K562 (cell line): ENCODE results near the gene GARRE1. TPM values are rescaled to one million over a fixed set of nuclear protein-coding genes. Genes with fewer than 3 reads are reported as not detected.
"Not testable (repeated sequence)": the region's sequence is repeated elsewhere in the genome, so short reads cannot be mapped to it uniquely, and the experiment has no call there.

Experiments
- ATAC-seq: fragments of 200-7000 bp; cut with Tn5 transposase; 3 replicates; pipeline ENCODE4 v1.9.1; 2020; ENCODE audit warnings: moderate library complexity
- BruUV-seq: library from RNA; stranded (reverse); fragments of 400-500 nt; replicated peaks from 2 replicates; lab custom pipeline; 2021; lab: Mats Ljungman, UMichigan
- CTCF ChIA-PET: fragments of 300-600 bp; formaldehyde crosslinking; extraction: SDS; loops from one replicate; lab custom pipeline; 2021; ENCODE audit warnings: low intra/inter-chr PET ratio; lab: Yijun Ruan, JAX
- POLR2A ChIA-PET: fragments of 300-600, 350-650 bp; sonication (Branson Sonifier 250); formaldehyde crosslinking; extraction: SDS; loops from one replicate; lab custom pipeline; 2021; ENCODE audit warnings: antibody characterized with exemption, inconsistent platforms; lab: Yijun Ruan, JAX
- DNase-seq, 4 experiments: peaks; one replicate each; pipeline versions ENCODE4 v3.0.0 to v3.0.0-alpha.2; 2011 to 2018; ENCODE audit warnings: low spot score in 3 of 4, mixed read lengths in 3 of 4; ENCODE audit errors: extremely low read depth in 1 of 4
- FAIRE-seq: peaks from 2 replicates; lab custom pipeline; 2011; peaks lifted over from hg19 to GRCh38; lab: Jason Lieb, UNC
- H2AFZ ChIP-seq: 2 replicates; pipeline ENCODE4 v1.6.0; 2011; ENCODE audit warnings: low read depth, low read length, control low read depth, inconsistent platforms
- H3K27ac ChIP-seq: fragments of 200-600 bp; 3 replicates; pipeline ENCODE4 v1.8.0; 2011; ENCODE audit warnings: low read depth, mild to moderate bottlenecking, control low read depth, inconsistent platforms, low read length, moderate library complexity, mixed read lengths; ENCODE audit errors: extremely low read depth
- H3K27me3 ChIP-seq, 2 experiments: fragments of 300-600 bp in 1 of 2; 2 replicates in 1 of 2; 3 replicates in 1 of 2; pipeline versions ENCODE4 v1.6.0 to v1.8.0; 2011; ENCODE audit warnings: inconsistent platforms in 2 of 2, low read length in 2 of 2, mild to moderate bottlenecking in 1 of 2, mixed read lengths in 1 of 2, moderate library complexity in 1 of 2; ENCODE audit not compliant: control insufficient read depth in 2 of 2, insufficient read depth in 2 of 2
- H3K36me3 ChIP-seq: fragments of 300-600 bp; 3 replicates; pipeline ENCODE4 v1.8.0; 2011; ENCODE audit warnings: mild to moderate bottlenecking, low read length, inconsistent platforms; ENCODE audit not compliant: control insufficient read depth, insufficient read depth
- H3K4me1 ChIP-seq, 2 experiments: fragments of 200-600 bp in 1 of 2; replicated peaks in 1 of 2; 2 replicates in 1 of 2; 3 replicates in 1 of 2; pipeline versions ENCODE4 v1.5.1 to v1.8.0; 2011; ENCODE audit warnings: inconsistent platforms in 2 of 2, low read length in 2 of 2, mild to moderate bottlenecking in 1 of 2, mixed read lengths in 1 of 2, moderate library complexity in 1 of 2; ENCODE audit not compliant: control insufficient read depth in 2 of 2, insufficient read depth in 2 of 2
- H3K4me2 ChIP-seq: 2 replicates; pipeline ENCODE4 v1.6.1; 2011; ENCODE audit warnings: low read length, control low read depth, inconsistent platforms, mixed read lengths; ENCODE audit not compliant: insufficient read depth
- H3K4me3 ChIP-seq: fragments of 200-600 bp; sonication (generic), shearing (Covaris generic); 2 replicates; pipeline ENCODE4 v1.5.1; 2016; ENCODE audit warnings: control low read depth, inconsistent platforms
- H3K79me2 ChIP-seq: fragments of 200-600 bp; 3 replicates; pipeline ENCODE4 v1.8.0; 2011; ENCODE audit warnings: low read length, inconsistent platforms; ENCODE audit not compliant: control insufficient read depth, insufficient read depth
- H3K9ac ChIP-seq, 2 experiments: 2 replicates each; pipeline versions ENCODE4 v1.6.0 to v1.6.1; 2011; ENCODE audit warnings: low read depth in 2 of 2, low read length in 2 of 2, control low read depth in 1 of 2, inconsistent platforms in 1 of 2, mild to moderate bottlenecking in 1 of 2, mixed read lengths in 1 of 2; ENCODE audit not compliant: insufficient read depth in 1 of 2
- H3K9me1 ChIP-seq: one replicate; pipeline ENCODE4 v1.6.0; 2011; ENCODE audit warnings: inconsistent platforms, mild to moderate bottlenecking, low read length, moderate library complexity; ENCODE audit not compliant: control insufficient read depth, insufficient read depth
- H3K9me3 ChIP-seq: replicated peaks from 2 replicates; pipeline ENCODE4 v1.5.1; 2011; ENCODE audit warnings: low read depth, low read length, inconsistent platforms; ENCODE audit not compliant: control insufficient read depth, insufficient read depth
- H4K20me1 ChIP-seq: replicated peaks from 2 replicates; pipeline ENCODE4 v1.6.1; 2011; ENCODE audit warnings: low read length, inconsistent platforms, mixed read lengths; ENCODE audit not compliant: control insufficient read depth, insufficient read depth
- ARID4B ChIP-seq: sonication (generic); formaldehyde crosslinking; IDR thresholded peaks from 2 replicates; pipeline ENCODE4 v1.8.0; 2022; ENCODE audit warnings: mild to moderate bottlenecking, missing genetic modification reagents
- CHAMP1 ChIP-seq: fragments of 450-650 bp; IDR thresholded peaks from 2 replicates; pipeline ENCODE4 v1.6.1; 2016; ENCODE audit warnings: mild to moderate bottlenecking
- HSF4 ChIP-seq: fragments of 250-450 bp; sonication (Bioruptor Pico); IDR thresholded peaks from 2 replicates; pipeline ENCODE4 v2.1.2; 2022; ENCODE audit warnings: mild to moderate bottlenecking, moderate library complexity, borderline replicate concordance
- ZBTB11 ChIP-seq, 3 experiments: fragments of 200-800 bp in 1 of 3; fragments of 250-450 bp in 1 of 3; fragments of 450-650 bp in 1 of 3; sonication (Bioruptor Pico) in 1 of 3; sonication (Bioruptor generic) in 1 of 3; formaldehyde crosslinking in 1 of 3; IDR thresholded peaks; 2 replicates each; pipeline versions ENCODE4 v1.6.1 to v1.8.0; 2016 to 2022; ENCODE audit warnings: mild to moderate bottlenecking in 2 of 3, missing genetic modification characterization in 2 of 3, missing compliant biosample characterization in 1 of 3, moderate library complexity in 1 of 3
- WGBS: fragments of 100-300 bp; shearing (Covaris generic); methylation state at CpG from one replicate; pipeline ENCODE4 v1.1.6; 2016; ENCODE audit warnings: low coverage, mixed read lengths; ENCODE audit not compliant: insufficient coverage; ENCODE audit errors: missing lambda C conversion rate; 5-methylcytosine and 5-hydroxymethylcytosine counted together
- in situ Hi-C: fragments of 300-500 bp; cut with MboI; formaldehyde crosslinking; loops from 4 replicates; pipeline ENCODE4 v1.15.0; 2018; ENCODE audit warnings: inconsistent platforms, mixed read lengths
- intact Hi-C: fragments of 100-400 bp; cut with micrococcal nuclease; formaldehyde crosslinking; loops from 2 replicates; pipeline ENCODE4 v1.14.2; 2022
- polyA plus RNA-seq, 8 experiments: library from polyadenylated mRNA; depleted of rRNA in 4 of 8; stranded (reverse) in 5 of 8; unstranded in 3 of 8; fragments of >200 nt; fragmentation: Nextera tagmentation in 2 of 8; fragmentation: Illumina TruSeq in 1 of 8; extraction: Ambion mirVana in 2 of 8; extraction: Trizol in 1 of 8; gene quantifications; 2 replicates each; pipeline versions ENCODE4 v1.2.1 to v1.2.3, GENCODE V29; 2011 to 2014; ENCODE audit warnings: inconsistent platforms in 1 of 8, missing spikeins in 1 of 8
- total RNA-seq, 7 experiments: library from RNA; depleted of rRNA in 6 of 7; stranded (reverse); fragments of >200 nt in 6 of 7; fragmentation: Illumina TruSeq in 2 of 7; extraction: Trizol in 2 of 7; gene quantifications; 2 replicates each; pipeline versions ENCODE4 v1.2.1 to v1.2.3, GENCODE V29; 2011 to 2021; ENCODE audit warnings: low replicate concordance in 1 of 7

GARRE1 gene
- total and polyA plus RNA-seq, 9 of the 15 experiments (the other 6 are each of a cell fraction or from before 2014, with no cell fraction given), result 1.6 to 12.8 (median 7.5) TPM

- TF ChIP-seq ARID4B (CRISPR knock-in tag) (no peak), ZBTB11 (CRISPR knock-in tag; IDR thresholded peaks at IDR 0.05) (peak in 1 of 3 experiments; percentile 65; a peak in 1 of 6 replicates), HSF4 (no peak), CHAMP1 (no peak)
Observed at GRCh38 chr19:34254046-34254697, at the start of gene GARRE1 (continued).

GRCh38 chr19:34205324-34205723 is 49.0 kb upstream of the GARRE1 start:
- H3K9me3 ChIP-seq, in situ Hi-C loops: not testable (repeated sequence)

More at GRCh38 chr19:34205324-34205723, 49.0 kb upstream of the GARRE1 start:
- H3K27me3 ChIP-seq, CTCF ChIA-PET, DNase-seq, ATAC-seq, H2AFZ ChIP-seq, H3K4me2 ChIP-seq, H3K4me3 ChIP-seq, FAIRE-seq, H3K9me1 ChIP-seq, H3K79me2 ChIP-seq, H3K9ac ChIP-seq, H4K20me1 ChIP-seq, BruUV-seq, H3K27ac ChIP-seq, H3K4me1 ChIP-seq, intact Hi-C loops: not testable (repeated sequence)
- 90% methylated on average over 5 of the region's 7 CpGs for WGBS
- POLR2A ChIA-PET, result interaction anchor here (1.0 to 1.7 kb wide), 5 partner anchors 12 to 36 kb away, joined by 3 read pairs; no protein-coding TSS in a partner anchor
- peaks cover 63% of the 10 kb centered on the region for H3K36me3 ChIP-seq
